BE2C (cell line): ENCODE results near the gene SPINK8.

ENCODE experiments used
- DNase-seq: peaks from one replicate; pipeline ENCODE4 v3.0.0-alpha.2; 2020
- H3K27me3 ChIP-seq: fragments of 250-450 bp; sonication (Bioruptor Pico); 2 replicates; pipeline ENCODE4 v1.5.1; 2020; ENCODE audit warnings: mild to moderate bottlenecking
- H3K36me3 ChIP-seq: fragments of 250-450 bp; sonication (Bioruptor Pico); 2 replicates; pipeline ENCODE4 v1.5.1; 2020; ENCODE audit warnings: mild to moderate bottlenecking
- H3K4me1 ChIP-seq: fragments of 250-450 bp; sonication (Bioruptor Pico); 2 replicates; pipeline ENCODE4 v1.5.1; 2020
- H3K4me3 ChIP-seq: 2 replicates; pipeline ENCODE4 v1.5.1; 2011; ENCODE audit warnings: low read depth, low read length
- H3K9me3 ChIP-seq: fragments of 250-450 bp; sonication (Bioruptor Pico); 2 replicates; pipeline ENCODE4 v1.5.1; 2020
- CTCF ChIP-seq: IDR thresholded peaks from 2 replicates; pipeline ENCODE4 v1.5.1; 2012; ENCODE audit warnings: mild to moderate bottlenecking, low read depth, low read length

Gene SPINK8

GRCh38 chr3:48299746-48300712 lies 33.4 kb downstream of the SPINK8 start:
- DNase-seq, result no peak
- H3K4me1 ChIP-seq, result no peaks in the 10 kb centered on the region

GRCh38 chr3:48297111-48297810 lies 36.2 kb downstream of the SPINK8 start:
- H3K27me3 ChIP-seq, result no peaks in the 10 kb centered on the region
- no peak for DNase-seq
- no peaks in the 10 kb centered on the region for H3K36me3 ChIP-seq
- H3K9me3 ChIP-seq, result no peaks in the 10 kb centered on the region
- H3K4me3 ChIP-seq, result no peak overlapping the region
- no peaks in the 10 kb centered on the region for H3K4me1 ChIP-seq
- no peak for TF ChIP-seq CTCF

More at GRCh38 chr3:48299746-48300712, 33.4 kb downstream of the SPINK8 start:
- Histone ChIP-seq H3K9me3 (no peaks in the 10 kb centered on the region), H3K36me3 (no peaks in the 10 kb centered on the region), H3K4me3 (peak overlapping the region; percentile 62), H3K27me3 (no peaks in the 10 kb centered on the region)
- TF ChIP-seq CTCF, result no peak

GRCh38 chr3:48296699-48297098 lies 36.8 kb downstream of the SPINK8 start:
- Histone ChIP-seq H3K4me1 (no peaks in the 10 kb centered on the region), H3K27me3 (no peaks in the 10 kb centered on the region), H3K36me3 (no peaks in the 10 kb centered on the region), H3K9me3 (no peaks in the 10 kb centered on the region), H3K4me3 (no peak overlapping the region)
- no peak for DNase-seq
- no peak for TF ChIP-seq CTCF

- no peak for DNase-seq
- no peaks in the 10 kb centered on the region for H3K27me3 ChIP-seq
- H3K4me1 ChIP-seq, result no peaks in the 10 kb centered on the region
- no peak overlapping the region for H3K4me3 ChIP-seq
- no peak for TF ChIP-seq CTCF
- H3K36me3 ChIP-seq, result no peaks in the 10 kb centered on the region
- no peaks in the 10 kb centered on the region for H3K9me3 ChIP-seq
Measured at GRCh38 chr3:48294611-48295263, 38.7 kb downstream of the SPINK8 start.

- no peak for DNase-seq
- H3K36me3 ChIP-seq, result no peaks in the 10 kb centered on the region
- H3K4me1 ChIP-seq, result no peaks in the 10 kb centered on the region
- no peaks in the 10 kb centered on the region for H3K9me3 ChIP-seq
- no peak overlapping the region for H3K4me3 ChIP-seq
- no peaks in the 10 kb centered on the region for H3K27me3 ChIP-seq
- TF ChIP-seq CTCF, result no peak
Measured at GRCh38 chr3:48289659-48290058, 43.8 kb downstream of the SPINK8 start.
